ENCODE measurements around the gene ADCY7.

- no peak for TF ChIP-seq CTCF (conservative IDR thresholded peaks at IDR 0.05; ENCODE audit: low read depth, low read length)
- TF ChIP-seq EZH2 (IDR thresholded peaks at IDR 0.05; ENCODE audit: borderline replicate concordance, low read depth, low read length, poor library complexity, severe bottlenecking), result no peak
These were observed 19.8 kb upstream of the ADCY7 start for GRCh38 chr16:50246299-50247122.
